ENCODE results near the gene WWP2. TPM values are rescaled to one million over a fixed set of nuclear protein-coding genes. Genes with fewer than 3 reads are reported as not detected.

Gene WWP2
- total and polyA plus RNA-seq, 2 donors (not counting 3 experiments of a cell fraction or from before 2014, with no cell fraction given): 17.9 to 44.9 TPM

GRCh38 chr16:69725480-69726312 lies 36.4 kb upstream of the WWP2 start:
- H3K4me3 ChIP-seq (replicated peaks in 1 of 3; ENCODE audit: insufficient read depth in 1 of 3, low read depth in 1 of 3, low read length in 3 of 3): peak overlapping the region; percentile 37 to 86 (median 70)
- peak overlapping the region; percentile 68 for H3K27ac ChIP-seq (ENCODE audit: insufficient read depth, low read depth, low read length)
- DNase-seq (ENCODE audit: low read depth, low spot score) (no peak), FAIRE-seq (no peak)
- CTCF ChIA-PET: interaction anchor here (1.5 to 8.5 kb wide), 2 partner anchors 17 to 29 kb away, joined by 11 to 55 read pairs; partner anchors contain the start of gene NOB1
- no peaks in the 10 kb centered on the region for H3K9me3 ChIP-seq (replicated peaks; ENCODE audit: control insufficient read depth, insufficient read depth, low read length)
- H2AFZ ChIP-seq (ENCODE audit: low read depth, low read length): peak overlapping the region; percentile 22
- H3K36me3 ChIP-seq (ENCODE audit: control insufficient read depth in 2 of 2, extremely low read depth in 1 of 2, insufficient read depth in 2 of 2, low read length in 2 of 2): peaks cover 0 to 9% of the 10 kb centered on the region in 2 experiments
- dilution Hi-C loops (cut with MboI; ENCODE audit: extremely low pct_ligation_motif_present, low sequenced_read_pairs): no loop called here
- peak overlapping the region; percentile 78 for H3K9ac ChIP-seq (replicated peaks; ENCODE audit: extremely low read depth, insufficient read depth, low read length)
- TF ChIP-seq JUN (IDR thresholded peaks at IDR 0.05; ENCODE audit: borderline replicate concordance, insufficient read depth, insufficient read length, low read depth): no peak
- no peak for TF ChIP-seq MYC (IDR thresholded peaks at IDR 0.05; ENCODE audit: low read depth, low read length)
- no peak for TF ChIP-seq EZH2 (IDR thresholded peaks at IDR 0.05; ENCODE audit: borderline replicate concordance, low read depth, low read length, severe bottlenecking)
- no peak for TF ChIP-seq CTCF (IDR thresholded peaks at IDR 0.05; ENCODE audit: extremely low read depth in 1 of 2, insufficient read depth in 1 of 2, low read depth in 1 of 2, low read length in 2 of 2)
- TF ChIP-seq GATA2 (IDR thresholded peaks at IDR 0.05; ENCODE audit: insufficient read depth, insufficient read length, low read depth, low read length): no peak
- no peak for TF ChIP-seq POLR2A (IDR thresholded peaks at IDR 0.05; ENCODE audit: low read depth, low read length)
- TF ChIP-seq FOS (IDR thresholded peaks at IDR 0.05; ENCODE audit: borderline replicate concordance, insufficient read depth, low read length): no peak
- no peak for TF ChIP-seq POLR2AphosphoS5 (IDR thresholded peaks at IDR 0.05; ENCODE audit: insufficient read depth, low read depth, low read length)
- TF ChIP-seq MAX (IDR thresholded peaks at IDR 0.05; ENCODE audit: insufficient read depth, insufficient read length): no peak
- peak overlapping the region; percentile 93 for H3K4me2 ChIP-seq (ENCODE audit: insufficient read depth, low read length)
- peaks cover 36% of the 10 kb centered on the region for H3K4me1 ChIP-seq (ENCODE audit: control insufficient read depth, extremely low read depth, insufficient read depth, low read length)
- intact Hi-C loops (cut with micrococcal nuclease): loop anchor here (1.0 to 2.0 kb wide), 3 partner anchors 12 to 29 kb away; partner anchors contain the start of gene NOB1
- TSS peak; percentile 65 for BruUV-seq (replicated peaks)
- POLR2A ChIA-PET: interaction anchor here (1.0 to 2.1 kb wide), 3 partner anchors 8 to 347 kb away, joined by 3 to 12 read pairs (median 8); partner anchors contain the start of gene NOB1
- H3K9me1 ChIP-seq (replicated peaks; ENCODE audit: control insufficient read depth, extremely low read depth, insufficient read depth, low read length): no peaks in the 10 kb centered on the region
- no peaks in the 10 kb centered on the region for H4K20me1 ChIP-seq (replicated peaks; ENCODE audit: control insufficient read depth, extremely low read depth, insufficient read depth, low read length)
- no peaks in the 10 kb centered on the region for H3K27me3 ChIP-seq (ENCODE audit: control insufficient read depth in 2 of 2, insufficient read depth in 2 of 2, low read length in 2 of 2)
- H3K79me2 ChIP-seq (ENCODE audit: control insufficient read depth, insufficient read depth, low read length): peaks cover 56% of the 10 kb centered on the region

All from endothelial cell of umbilical vein (primary cell).